Epithelial cell of esophagus (primary cell): ENCODE results near the gene ACKR1.
A peak's percentile ranks its signal among the peaks of the same experiment; 100 is the strongest.

Experiments
- DNase-seq: peaks from one replicate; pipeline ENCODE4 v3.0.0; 2010; ENCODE audit warnings: low read depth
- H3K4me3 ChIP-seq: 2 replicates; pipeline ENCODE4 v1.5.1; 2011; ENCODE audit warnings: mild to moderate bottlenecking, low read length, control low read depth
- CTCF ChIP-seq: IDR thresholded peaks from 2 replicates; pipeline ENCODE4 v1.5.1; 2011; ENCODE audit warnings: low read depth, mild to moderate bottlenecking, low read length, control low read depth, inconsistent platforms; ENCODE audit not compliant: insufficient read depth; ENCODE audit errors: missing control alignments

ACKR1 gene

GRCh38 chr1:159239551-159240220 is 35.0 kb downstream of the ACKR1 start:
- peak; percentile 39 for DNase-seq
- H3K4me3 ChIP-seq: no peak overlapping the region
- no peak for TF ChIP-seq CTCF

- no peak for TF ChIP-seq CTCF
- DNase-seq: no peak
- no peak overlapping the region for H3K4me3 ChIP-seq
These were observed 42.6 kb downstream of the ACKR1 start for GRCh38 chr1:159247266-159247665.

- H3K4me3 ChIP-seq: no peak overlapping the region
- no peak for TF ChIP-seq CTCF
- DNase-seq: peak; percentile 47
These were observed 43.6 kb downstream of the ACKR1 start for GRCh38 chr1:159248311-159248710.

DNA sequence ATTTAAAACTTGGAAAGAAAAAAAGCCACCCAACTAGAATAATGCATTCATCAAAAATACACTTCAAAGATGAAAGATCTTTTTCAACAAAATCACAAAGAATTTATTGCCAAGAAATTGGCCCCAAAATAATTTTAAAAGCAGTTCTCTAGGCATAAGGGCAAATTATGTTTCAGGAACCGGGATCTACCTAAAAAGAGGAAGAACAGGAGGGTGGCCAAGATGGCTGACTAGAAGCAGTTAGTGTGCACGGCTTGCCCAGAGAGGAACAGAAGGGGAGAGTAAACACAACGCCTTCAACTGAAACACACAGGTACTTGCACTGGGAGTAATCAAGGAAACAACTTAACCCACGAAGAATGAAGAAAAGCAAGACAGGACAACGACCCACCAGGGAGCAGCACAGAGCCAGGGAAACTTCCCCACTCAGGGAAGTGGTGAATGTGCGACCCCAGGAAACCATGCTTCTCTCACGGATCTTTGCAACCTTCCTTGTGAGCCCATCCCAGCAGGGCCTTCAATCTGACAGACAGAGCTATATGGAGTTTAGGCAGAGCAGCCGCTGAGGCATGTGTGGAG is 46.1 kb downstream of the ACKR1 start:
- TF ChIP-seq CTCF: no peak
- no peak overlapping the region for H3K4me3 ChIP-seq
- DNase-seq: no peak
